NCI-H2227 treated with DMSO at 0.1 percent for 48 hours (cell line): ENCODE data around the gene PRF1.
A peak's percentile ranks its signal among the peaks of the same experiment; 100 is the strongest.
"Not testable (repeated sequence)": the region's sequence is repeated elsewhere in the genome, so short reads cannot be mapped to it uniquely, and the experiment has no call there.

Source experiments
- DNase-seq: peaks from one replicate; lab custom pipeline; 2025; lab: John Stamatoyannopoulos, UW

The PRF1 gene

GRCh38 chr10:70593513-70593890 is 9.0 kb downstream of the PRF1 start:
- DNase-seq: no peak

- DNase-seq: no peak
Measured at GRCh38 chr10:70592746-70593512, 9.6 kb downstream of the PRF1 start.

- DNase-seq: no peak
Measured at GRCh38 chr10:70592186-70592735, 10.3 kb downstream of the PRF1 start.

GRCh38 chr10:70590655-70591416 is 11.7 kb downstream of the PRF1 start:
- DNase-seq: no peak

- no peak for DNase-seq
Measured at GRCh38 chr10:70589762-70590654, 12.5 kb downstream of the PRF1 start.

GRCh38 chr10:70588859-70589570 is 13.5 kb downstream of the PRF1 start:
- no peak for DNase-seq

GRCh38 chr10:70588255-70588654 is 14.3 kb downstream of the PRF1 start:
- DNase-seq: no peak

GRCh38 chr10:70587045-70587658 is 15.4 kb downstream of the PRF1 start:
- DNase-seq: no peak

- DNase-seq: no peak
Measured at GRCh38 chr10:70586348-70586930, 16.1 kb downstream of the PRF1 start.

- no peak for DNase-seq
Measured at GRCh38 chr10:70585578-70586169, 16.9 kb downstream of the PRF1 start.

- peak; percentile 49 for DNase-seq
Measured at GRCh38 chr10:70584909-70585544, 17.5 kb downstream of the PRF1 start.

- DNase-seq: no peak
Measured at GRCh38 chr10:70584366-70584765, 18.2 kb downstream of the PRF1 start.

- no peak for DNase-seq
Measured at GRCh38 chr10:70583669-70584037, 18.9 kb downstream of the PRF1 start.

GRCh38 chr10:70582793-70583668 is 19.5 kb downstream of the PRF1 start:
- no peak for DNase-seq

- not testable (repeated sequence) for DNase-seq
Measured at GRCh38 chr10:70581176-70581575, 21.4 kb downstream of the PRF1 start.

- DNase-seq: no peak
Measured at GRCh38 chr10:70579234-70580002, 23.1 kb downstream of the PRF1 start.

- DNase-seq: no peak
Measured at GRCh38 chr10:70578371-70578947, 24.1 kb downstream of the PRF1 start.
